Measurements from ENCODE around the gene PTK7.
A peak's percentile ranks its signal among the peaks of the same experiment; 100 is the strongest.

The PTK7 gene

DNA sequence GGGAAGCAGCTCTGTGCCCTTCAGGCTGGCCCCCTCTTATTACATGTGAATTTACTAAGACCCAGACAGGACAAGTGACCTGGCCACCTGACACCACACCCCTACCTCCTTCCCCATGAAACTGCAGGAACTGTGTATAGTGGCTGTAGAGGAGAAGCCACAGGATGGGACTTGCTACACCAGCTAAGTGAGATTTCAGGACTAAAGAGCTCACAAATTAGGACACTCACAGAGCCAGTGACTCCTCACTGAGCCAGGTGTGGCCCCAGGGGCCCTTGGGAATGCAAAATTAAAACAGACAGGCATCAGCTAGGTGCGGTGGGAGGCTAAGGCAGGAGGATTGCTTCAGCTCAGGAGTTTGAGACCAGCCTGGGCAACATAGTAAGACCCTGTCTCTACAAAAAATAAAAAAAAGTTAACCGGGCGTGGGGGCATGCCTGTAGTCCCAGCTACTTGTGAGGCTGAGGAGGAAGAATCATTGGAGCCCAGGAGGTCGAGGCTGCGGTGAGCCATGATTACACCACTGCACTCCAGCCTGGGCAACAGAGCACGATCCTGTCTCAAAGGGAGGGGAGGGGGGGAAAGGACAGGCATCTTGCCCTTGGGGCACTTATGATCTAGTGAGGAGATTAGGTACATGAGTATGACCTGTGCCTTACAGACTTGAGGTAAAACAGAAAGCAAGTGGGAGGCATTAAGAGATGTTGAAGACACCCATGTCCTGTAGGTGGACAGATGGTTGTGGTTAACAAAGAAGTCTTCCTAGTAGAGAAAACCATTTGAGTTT lies 71.8 kb downstream of the PTK7 start:
- no peak for DNase-seq

- DNase-seq = no peak
These were observed 73.2 kb downstream of the PTK7 start for GRCh38 chr6:43149265-43149664.

- DNase-seq = no peak
These were observed 74.1 kb downstream of the PTK7 start for GRCh38 chr6:43150051-43150751.

GRCh38 chr6:43159599-43159998 lies 83.5 kb downstream of the PTK7 start:
- no peak for DNase-seq

DNA sequence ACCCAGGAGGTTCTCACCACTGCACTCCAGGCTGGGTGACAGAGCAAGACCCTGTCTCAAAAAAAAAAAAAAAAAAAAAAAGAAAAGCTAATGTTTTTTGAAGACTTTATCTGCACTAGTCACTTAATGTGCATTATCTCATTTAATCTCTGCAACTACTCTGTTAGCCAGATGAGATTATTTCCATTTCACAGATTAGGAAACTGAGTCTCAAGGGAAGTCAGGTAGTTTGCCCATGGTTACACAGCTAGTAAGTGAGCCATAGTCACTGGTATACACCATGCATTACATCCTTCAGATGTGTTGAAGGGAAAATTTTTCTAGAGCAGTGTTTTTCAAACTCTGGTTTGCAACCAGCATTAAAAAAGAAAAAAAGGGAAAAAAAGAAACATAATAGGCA lies 87.8 kb downstream of the PTK7 start:
- no peak for DNase-seq

DNA sequence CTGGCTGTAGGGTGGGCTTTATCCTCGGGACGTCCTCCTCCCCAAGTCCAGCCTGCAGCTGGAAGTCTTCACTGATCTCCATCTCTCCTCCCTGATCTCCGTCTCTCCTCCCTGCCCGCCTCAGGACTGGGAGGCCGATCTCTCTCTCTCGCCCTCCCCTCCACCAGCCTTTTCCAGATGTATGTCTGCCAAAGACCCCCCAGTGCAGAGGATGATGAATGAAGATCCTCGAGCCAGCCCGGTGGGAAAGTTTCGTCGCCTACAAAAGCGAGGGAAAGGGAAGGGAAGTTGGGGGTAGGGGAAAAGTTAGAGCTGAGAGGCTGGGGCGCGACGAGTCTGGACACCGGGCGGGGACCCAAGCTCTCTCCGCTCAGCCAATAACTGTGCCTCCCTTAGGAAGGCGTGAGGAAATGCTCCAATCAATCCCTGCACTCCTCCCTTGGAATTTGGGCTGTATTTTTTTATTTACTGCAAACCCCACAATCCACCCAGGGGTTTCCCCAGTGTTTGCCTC lies 94.4 kb downstream of the PTK7 start:
- peak; percentile 69 for DNase-seq

DNA sequence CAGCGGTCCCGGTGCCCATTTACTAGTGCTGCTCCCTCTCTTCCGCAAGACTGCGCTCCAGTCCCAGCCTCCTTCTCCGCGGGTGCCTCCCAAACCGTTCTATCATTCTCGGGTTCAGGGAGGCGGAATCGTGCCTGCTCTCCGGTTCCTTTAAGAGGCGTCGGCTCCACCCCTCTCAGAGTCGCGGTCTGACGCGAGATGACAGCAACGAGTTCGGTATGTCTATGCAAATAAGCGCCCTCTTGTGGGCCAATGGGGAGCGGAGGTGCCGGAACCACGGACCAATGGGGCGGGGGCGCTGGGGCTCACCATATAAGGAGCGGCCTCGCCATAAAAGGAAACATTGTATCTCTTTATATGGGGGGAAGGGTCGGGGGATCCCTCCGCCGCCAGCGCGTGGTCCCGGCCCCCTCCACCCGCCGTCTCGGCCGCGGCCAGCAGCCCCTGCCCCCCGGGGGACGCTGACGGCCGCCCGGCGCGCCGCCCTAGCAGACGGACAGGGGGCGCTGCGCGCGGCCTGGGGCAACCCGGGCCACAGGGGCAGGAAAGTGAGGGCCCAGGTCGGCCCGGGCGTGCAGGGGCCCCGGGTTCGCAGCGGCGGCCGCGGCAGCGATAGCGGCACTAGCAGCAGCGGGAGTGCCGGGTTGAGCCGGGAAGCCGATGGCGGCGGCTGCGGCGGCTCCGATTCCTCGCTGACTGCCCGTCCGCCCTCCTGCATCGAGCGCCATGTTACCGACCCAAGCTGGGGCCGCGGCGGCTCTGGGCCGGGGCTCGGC lies 95.0 kb downstream of the PTK7 start, which contains the start of gene SRF:
Gene SRF (plus strand): TSS at position 339 of the 776 bp plus-strand sequence. CDS start 388 bp downstream, at position 727.
- DNase-seq = peak; percentile 97

DNA sequence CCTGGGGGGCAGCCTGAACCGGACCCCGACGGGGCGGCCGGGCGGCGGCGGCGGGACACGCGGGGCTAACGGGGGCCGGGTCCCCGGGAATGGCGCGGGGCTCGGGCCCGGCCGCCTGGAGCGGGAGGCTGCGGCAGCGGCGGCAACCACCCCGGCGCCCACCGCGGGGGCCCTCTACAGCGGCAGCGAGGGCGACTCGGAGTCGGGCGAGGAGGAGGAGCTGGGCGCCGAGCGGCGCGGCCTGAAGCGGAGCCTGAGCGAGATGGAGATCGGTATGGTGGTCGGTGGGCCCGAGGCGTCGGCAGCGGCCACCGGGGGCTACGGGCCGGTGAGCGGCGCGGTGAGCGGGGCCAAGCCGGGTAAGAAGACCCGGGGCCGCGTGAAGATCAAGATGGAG lies 95.6 kb downstream of the PTK7 start:
- no peak for DNase-seq

- no peak for DNase-seq
These were observed 96.2 kb downstream of the PTK7 start for GRCh38 chr6:43172104-43173007.

GRCh38 chr6:43173591-43174262 lies 97.6 kb downstream of the PTK7 start:
- DNase-seq = no peak

DNA sequence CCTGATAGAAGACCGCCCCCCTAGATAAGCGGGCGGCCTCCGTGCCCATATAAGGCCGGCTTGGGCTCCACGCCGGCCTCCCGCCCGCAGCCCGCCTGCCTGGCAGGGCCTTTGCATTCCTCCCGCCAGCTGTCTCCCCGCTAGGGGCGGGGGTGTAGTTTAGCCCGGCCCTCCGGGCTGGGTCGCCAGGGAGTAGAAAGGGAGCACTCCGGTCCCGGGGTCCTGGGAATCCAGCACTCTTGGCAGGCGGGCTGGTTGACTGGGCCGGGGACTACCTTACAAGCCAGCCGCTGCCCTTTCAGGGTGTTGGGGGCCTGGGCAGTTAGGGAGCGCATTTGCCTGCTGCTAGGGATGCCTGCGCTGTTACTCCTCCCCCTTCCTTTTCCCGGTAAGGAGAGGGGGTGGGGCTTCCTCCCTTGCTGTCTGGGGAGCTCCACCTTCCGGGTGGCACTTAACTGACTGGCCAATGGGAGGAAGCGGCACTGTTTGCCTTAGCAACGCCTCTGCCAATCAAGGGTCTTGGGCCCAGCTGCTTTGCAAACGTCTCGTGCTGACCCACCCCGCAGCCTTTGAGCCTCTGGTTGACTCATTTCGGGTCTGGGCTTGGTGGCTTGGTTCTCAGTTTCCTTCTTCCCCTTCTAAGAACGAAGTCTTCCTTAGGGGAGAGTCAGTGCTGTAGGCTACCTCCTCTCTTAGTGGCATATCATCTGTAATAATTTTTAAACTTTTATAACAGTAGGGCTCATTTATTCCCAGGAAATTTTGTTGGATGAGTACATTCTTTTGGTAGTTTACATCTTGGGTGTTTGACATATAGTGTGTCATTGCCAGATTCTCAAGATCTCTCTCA lies 98.4 kb downstream of the PTK7 start:
- peak; percentile 95 for DNase-seq

GRCh38 chr6:43175676-43176422 lies 99.7 kb downstream of the PTK7 start:
- DNase-seq = no peak

GRCh38 chr6:43176423-43176786 lies 100.3 kb downstream of the PTK7 start:
- DNase-seq = no peak

DNA sequence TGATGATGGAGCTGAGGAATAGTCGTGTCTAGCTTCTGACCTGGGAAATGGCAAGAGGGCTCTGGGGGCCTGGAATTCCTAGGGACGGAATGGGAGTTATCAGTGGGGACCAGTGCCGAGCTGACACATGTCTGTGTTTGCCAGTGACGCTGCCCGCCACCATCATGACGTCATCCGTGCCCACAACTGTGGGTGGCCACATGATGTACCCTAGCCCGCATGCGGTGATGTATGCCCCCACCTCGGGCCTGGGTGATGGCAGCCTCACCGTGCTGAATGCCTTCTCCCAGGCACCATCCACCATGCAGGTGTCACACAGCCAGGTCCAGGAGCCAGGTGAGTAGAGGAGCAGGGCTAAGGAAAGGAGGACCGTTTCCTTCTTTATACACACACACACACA lies 102.0 kb downstream of the PTK7 start:
- DNase-seq = no peak

GRCh38 chr6:43178951-43179830 lies 103.1 kb downstream of the PTK7 start:
- DNase-seq = no peak

DNA sequence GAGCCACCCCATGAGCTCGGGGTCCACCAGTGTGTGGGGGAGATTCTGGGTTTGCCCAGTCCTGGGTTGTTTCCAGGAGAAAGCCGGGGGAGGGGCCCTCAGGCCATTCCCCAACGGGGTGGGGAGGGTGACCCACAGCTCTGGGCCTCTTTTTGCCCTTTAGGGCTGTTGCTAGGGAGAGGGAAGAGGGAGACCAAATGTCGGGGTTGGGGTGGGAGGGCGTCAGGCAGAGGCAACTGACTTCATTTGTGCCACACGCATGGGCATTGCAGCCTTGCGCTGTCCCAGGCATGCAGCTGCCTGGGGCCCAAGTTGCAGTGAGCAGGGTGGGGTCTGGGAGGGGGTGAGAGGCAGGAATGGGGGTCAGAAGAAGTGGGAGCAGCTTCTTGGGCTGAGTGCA lies 103.9 kb downstream of the PTK7 start:
- DNase-seq = no peak

DNA sequence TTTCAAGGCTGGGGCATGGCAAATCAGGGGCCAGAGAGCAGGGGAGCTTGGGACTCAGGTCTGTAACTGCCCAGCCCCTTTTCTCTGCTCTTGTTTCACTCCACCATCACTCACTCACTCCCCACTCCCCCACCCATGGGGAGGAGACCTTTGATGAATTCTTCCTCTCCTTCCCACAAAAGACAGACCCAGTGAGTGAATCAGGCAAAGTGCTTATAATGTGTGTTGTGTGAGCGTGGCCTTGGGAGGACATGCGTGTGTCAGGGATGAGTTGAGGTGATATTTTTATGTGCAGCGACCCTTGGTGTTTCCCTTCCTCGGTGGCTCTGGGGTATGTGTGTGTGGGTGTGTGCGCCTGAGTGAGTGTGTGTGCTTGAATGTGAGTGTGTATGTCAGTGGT lies 104.9 kb downstream of the PTK7 start:
- no peak for DNase-seq

- DNase-seq = no peak
These were observed 105.5 kb downstream of the PTK7 start for GRCh38 chr6:43181621-43181941.

All from NCI-H774 (cell line).